GM12878 (cell line): ENCODE data around the gene MATN3. TPM values are rescaled to one million over a fixed set of nuclear protein-coding genes. Genes with fewer than 3 reads are reported as not detected.
A peak's percentile ranks its signal among the peaks of the same experiment; 100 is the strongest.

Experiments used
- ATAC-seq: fragments of 200-7000 bp; cut with Tn5 transposase; 3 replicates; pipeline ENCODE4 v1.9.1; 2020; ENCODE audit warnings: mild to moderate bottlenecking, moderate library complexity
- BruUV-seq: library from RNA; stranded (reverse); fragments of 400-500 nt; replicated peaks from 2 replicates; lab custom pipeline; 2021; lab: Mats Ljungman, UMichigan
- CTCF ChIA-PET: fragments of 300-600 bp; sonication (Branson Sonifier 250); formaldehyde crosslinking; extraction: SDS; loops from one replicate; lab custom pipeline; 2021; ENCODE audit warnings: inconsistent platforms; lab: Yijun Ruan, JAX
- POLR2A ChIA-PET: fragments of 350-600 bp; formaldehyde crosslinking; extraction: SDS; loops from one replicate; lab custom pipeline; 2021; ENCODE audit warnings: inconsistent platforms; lab: Charles Lee
- RAD21 ChIA-PET: fragments of 300-600 bp; sonication (Branson Sonifier 250); formaldehyde crosslinking; loops from one replicate; lab custom pipeline; 2023; ENCODE audit warnings: antibody characterized with exemption; ENCODE audit not compliant: unreplicated experiment; lab: Charles Lee
- SMC1A ChIA-PET: fragments of 300-600 bp; sonication (Branson Sonifier 250); formaldehyde crosslinking; loops from one replicate; lab custom pipeline; 2023; ENCODE audit not compliant: unreplicated experiment, uncharacterized antibody; lab: Charles Lee
- DNase-seq: peaks from one replicate; pipeline ENCODE4 v3.0.0-alpha.2; 2011; ENCODE audit warnings: low read depth, low spot score
- FAIRE-seq: peaks from 3 replicates; lab custom pipeline; 2011; peaks lifted over from hg19 to GRCh38; lab: Jason Lieb, UNC
- H2AFZ ChIP-seq: 2 replicates; pipeline ENCODE4 v1.6.0; 2011; ENCODE audit warnings: low read depth, low read length, control low read depth; ENCODE audit not compliant: control insufficient read depth
- H3K27ac ChIP-seq: 2 replicates; pipeline ENCODE4 v1.5.1; 2011; ENCODE audit warnings: control low read depth; ENCODE audit not compliant: control insufficient read depth, insufficient read depth
- H3K27me3 ChIP-seq, 2 experiments: replicated peaks in 1 of 2; 2 replicates each; pipeline versions ENCODE4 v1.6.0 to v1.6.1; 2011; ENCODE audit warnings: low read length in 1 of 2; ENCODE audit not compliant: control insufficient read depth in 2 of 2, insufficient read depth in 2 of 2
- H3K36me3 ChIP-seq, 2 experiments: 2 replicates each; pipeline ENCODE4 v1.5.1; 2011; ENCODE audit warnings: low read length in 1 of 2; ENCODE audit not compliant: control insufficient read depth in 2 of 2, insufficient read depth in 2 of 2
- H3K4me1 ChIP-seq: 2 replicates; pipeline ENCODE4 v1.6.1; 2011; ENCODE audit warnings: mild to moderate bottlenecking, low read length, moderate library complexity, mixed read lengths; ENCODE audit not compliant: control insufficient read depth, insufficient read depth
- H3K4me2 ChIP-seq: 2 replicates; pipeline ENCODE4 v1.6.0; 2011; ENCODE audit warnings: control low read depth; ENCODE audit not compliant: control insufficient read depth, insufficient read depth
- H3K4me3 ChIP-seq: fragments of 200-600 bp; sonication (generic); 2 replicates; pipeline ENCODE4 v1.5.1; 2016
- H3K79me2 ChIP-seq: 2 replicates; pipeline ENCODE4 v1.6.0; 2011; ENCODE audit warnings: low read length; ENCODE audit not compliant: control insufficient read depth, insufficient read depth
- H3K9ac ChIP-seq: 2 replicates; pipeline ENCODE4 v1.8.0; 2011; ENCODE audit warnings: low read length, control low read depth, mixed read lengths; ENCODE audit not compliant: control insufficient read depth, insufficient read depth
- H3K9me3 ChIP-seq: replicated peaks from 3 replicates; pipeline ENCODE4 v1.5.1; 2011; ENCODE audit warnings: mild to moderate bottlenecking, low read length; ENCODE audit not compliant: control insufficient read depth, insufficient read depth
- H4K20me1 ChIP-seq: 2 replicates; pipeline ENCODE4 v1.6.0; 2011; ENCODE audit not compliant: control insufficient read depth, insufficient read depth
- ATF2 ChIP-seq: IDR thresholded peaks from 2 replicates; pipeline ENCODE4 v1.6.1; 2012; ENCODE audit warnings: low read length, inconsistent platforms
- ATF7 ChIP-seq: fragments of 450-650 bp; IDR thresholded peaks from 2 replicates; pipeline ENCODE4 v1.6.1; 2016; ENCODE audit warnings: low read depth, mild to moderate bottlenecking
- BACH1 ChIP-seq: fragments of 450-650 bp; IDR thresholded peaks from 2 replicates; pipeline ENCODE4 v1.6.1; 2017; ENCODE audit warnings: mild to moderate bottlenecking, borderline replicate concordance
- BRCA1 ChIP-seq: IDR thresholded peaks from 2 replicates; pipeline ENCODE4 v1.6.1; 2011; ENCODE audit warnings: low read depth, low read length, improper control_type of control experiment
- CBX5 ChIP-seq: sonication (generic); IDR thresholded peaks from 2 replicates; pipeline ENCODE4 v1.6.1; 2016; ENCODE audit warnings: low read depth, moderate library complexity, mild to moderate bottlenecking, inconsistent platforms
- E2F8 ChIP-seq: fragments of 450-650 bp; IDR thresholded peaks from 2 replicates; pipeline ENCODE4 v1.6.1; 2018; ENCODE audit warnings: mild to moderate bottlenecking, low read depth, moderate library complexity; ENCODE audit not compliant: partially characterized antibody
- E4F1 ChIP-seq: fragments of 450-650 bp; IDR thresholded peaks from 2 replicates; pipeline ENCODE4 v1.6.1; 2018; ENCODE audit warnings: borderline replicate concordance, mild to moderate bottlenecking; ENCODE audit not compliant: partially characterized antibody
- ESRRA ChIP-seq: IDR thresholded peaks from 2 replicates; pipeline ENCODE4 v1.6.1; 2012; ENCODE audit warnings: mild to moderate bottlenecking, low read length, improper control_type of control experiment
- ETV6 ChIP-seq, 2 experiments: fragments of 450-650 bp in 1 of 2; IDR thresholded peaks in 1 of 2; conservative IDR thresholded peaks in 1 of 2; 2 replicates each; pipeline ENCODE4 v1.6.1; 2014; ENCODE audit warnings: antibody characterized with exemption in 1 of 2, borderline replicate concordance in 1 of 2, low read depth in 1 of 2, mild to moderate bottlenecking in 1 of 2, moderate library complexity in 1 of 2
- GATAD2B ChIP-seq: fragments of 450-650 bp; conservative IDR thresholded peaks from 2 replicates; pipeline ENCODE4 v1.6.1; 2017; ENCODE audit warnings: low read depth, mild to moderate bottlenecking, moderate library complexity
- IRF4 ChIP-seq: IDR thresholded peaks from 2 replicates; pipeline ENCODE4 v1.6.1; 2011; ENCODE audit warnings: low read depth, low read length
- KDM1A ChIP-seq: fragments of 200-600 bp; sonication (generic); IDR thresholded peaks from 2 replicates; pipeline ENCODE4 v1.6.1; 2016; ENCODE audit warnings: borderline replicate concordance
- KLF5 ChIP-seq: fragments of 450-650 bp; IDR thresholded peaks from 2 replicates; pipeline ENCODE4 v1.6.1; 2014; ENCODE audit warnings: mild to moderate bottlenecking; ENCODE audit not compliant: partially characterized antibody
- NR2F1 ChIP-seq: fragments of 450-650 bp; conservative IDR thresholded peaks from 2 replicates; pipeline ENCODE4 v1.6.1; 2017; ENCODE audit warnings: mild to moderate bottlenecking
- WRNIP1 ChIP-seq: IDR thresholded peaks from 2 replicates; pipeline ENCODE4 v1.6.1; 2011; ENCODE audit warnings: low read depth, low read length, improper control_type of control experiment, borderline replicate concordance
- ZBED1 ChIP-seq: IDR thresholded peaks from 2 replicates; pipeline ENCODE4 v1.6.1; 2016; ENCODE audit warnings: borderline replicate concordance
- ZNF217 ChIP-seq: fragments of 450-650 bp; IDR thresholded peaks from 2 replicates; pipeline ENCODE4 v1.6.1; 2017; ENCODE audit warnings: antibody characterized with exemption, mild to moderate bottlenecking
- WGBS: methylation state at CpG from one replicate; pipeline ENCODE4 v1.1.6; 2016; ENCODE audit warnings: low lambda C conversion rate; ENCODE audit not compliant: insufficient replicate concordance, insufficient coverage; ENCODE audit errors: missing lambda C conversion rate; 5-methylcytosine and 5-hydroxymethylcytosine counted together
- in situ Hi-C: fragments of 300-500 bp; cut with MboI; formaldehyde crosslinking; loops from 9 replicates; pipeline ENCODE4 v1.14.3; 2018; ENCODE audit warnings: mixed read lengths
- intact Hi-C: fragments of 100-400 bp; cut with micrococcal nuclease; formaldehyde crosslinking; loops from one replicate; pipeline ENCODE4 v1.14.2; 2022; ENCODE audit not compliant: unreplicated experiment
- polyA plus RNA-seq, 11 experiments: library from polyadenylated mRNA; depleted of rRNA in 4 of 11; unstranded in 6 of 11; stranded (reverse) in 5 of 11; fragments of >200 nt; fragmentation: Nextera tagmentation in 4 of 11; fragmentation: Illumina TruSeq in 1 of 11; extraction: Ambion mirVana in 4 of 11; extraction: Trizol in 1 of 11; gene quantifications; 1 replicate in 1 of 11; 2 replicates in 10 of 11; pipeline versions ENCODE4 v1.2.1 to v1.2.3, GENCODE V29; 2011 to 2016; ENCODE audit warnings: inconsistent platforms in 2 of 11, missing spikeins in 2 of 11, low read depth in 1 of 11
- total RNA-seq, 4 experiments: library from RNA; depleted of rRNA in 3 of 4; stranded (reverse); fragments of >200 nt in 3 of 4; fragmentation: Illumina TruSeq in 1 of 4; extraction: Trizol in 1 of 4; gene quantifications; 2 replicates each; pipeline versions ENCODE4 v1.2.1 to v1.2.3, GENCODE V29; 2013 to 2021

The MATN3 gene
- total and polyA plus RNA-seq, 10 of the 15 experiments (the other 5 are each of a cell fraction or from before 2014, with no cell fraction given) = 0.09 TPM; not detected in 9

- BruUV-seq = no TSS peak
- under 1% methylated on average over 45 of the region's 45 CpGs for WGBS
- CTCF ChIA-PET = interaction anchor here (0.9 to 3.1 kb wide), 5 partner anchors 20 to 152 kb away, joined by 3 to 17 read pairs (median 3); no protein-coding TSS in a partner anchor
- RAD21 ChIA-PET = interaction anchor here (0.6 to 4.1 kb wide), 6 partner anchors 12 to 173 kb away, joined by 3 to 18 read pairs (median 6); partner anchors contain the start of genes SDC1 and WDR35
- SMC1A ChIA-PET = interaction anchor here (0.6 to 4.7 kb wide), 9 partner anchors 8 to 600 kb away, joined by 3 to 19 read pairs (median 4); partner anchors contain the start of gene WDR35
- H2AFZ ChIP-seq = peak within 1 kb of the TSS; percentile 100
- peak within 1 kb of the TSS; percentile 80 for H3K4me3 ChIP-seq
- DNase-seq (peak; percentile 99), ATAC-seq (peak; percentile 93), FAIRE-seq (peak; percentile 95)
- intact Hi-C loops = loop anchor here (5.0 kb wide), 1 partner anchor 149 kb away; the partner anchor contains the start of gene TTC32
- H3K4me1 ChIP-seq = 0 out of 2 replicates have a peak, but pooled peaks cover 11% of the 10 kb centered on the region
- no peaks in the 10 kb centered on the region for H4K20me1 ChIP-seq
- H3K9me3 ChIP-seq = no peaks in the 10 kb centered on the region
- POLR2A ChIA-PET = interaction anchor here (0.5 to 4.2 kb wide), 14 partner anchors 8 to 293 kb away, joined by 3 to 17 read pairs (median 4); partner anchors contain the start of genes TTC32 and WDR35
- peak within 1 kb of the TSS; percentile 97 for H3K9ac ChIP-seq
- no peaks in the 10 kb centered on the region for H3K27me3 ChIP-seq
- H3K27ac ChIP-seq = peak within 1 kb of the TSS; percentile 99
- H3K79me2 ChIP-seq = peaks cover 43% of the 10 kb centered on the region
- in situ Hi-C loops = no loop called here
- H3K4me2 ChIP-seq = peak within 1 kb of the TSS; percentile 93
- H3K36me3 ChIP-seq = no peaks in the 10 kb centered on the region
- TF ChIP-seq ZNF217 = no peak
- TF ChIP-seq CBX5 = no peak
- TF ChIP-seq WRNIP1 = no peak
- TF ChIP-seq KLF5 = peak; percentile 90
- peak; percentile 49; the same call in 1 of the 2 replicates for TF ChIP-seq BACH1
- TF ChIP-seq GATAD2B = peak; percentile 43; the same call in 1 of the 2 replicates
- no peak for TF ChIP-seq ETV6 (conservative IDR thresholded peaks at IDR 0.05 in 1 of 2, IDR thresholded peaks at IDR 0.05 in 1 of 2; ENCODE audit: borderline replicate concordance in 1 of 2, low read depth in 1 of 2)
- TF ChIP-seq NR2F1 = peak; percentile 82
- TF ChIP-seq IRF4 = no peak
- peak; percentile 81 for TF ChIP-seq ATF7
- no peak for TF ChIP-seq KDM1A
- TF ChIP-seq ATF2 = no peak
- no peak for TF ChIP-seq E2F8
- TF ChIP-seq BRCA1 = no peak
- TF ChIP-seq ESRRA = peak; percentile 34; the same call in 1 of the 2 replicates
- no peak for TF ChIP-seq ZBED1
- peak; percentile 57 for TF ChIP-seq E4F1
Observed at GRCh38 chr2:20051532-20052228, 39.2 kb upstream of the MATN3 start, which contains the start of gene LAPTM4A. Gene LAPTM4A (minus strand): TSS chr2:20051628. CDS start chr2:20051520, 108 bp downstream.
